Thyroid gland (tissue), 4 donors: Measurements from ENCODE around the gene ADI1.

Experiments
- CTCF ChIP-seq, 6 experiments: fragments of 200-600 bp in 3 of 6; fragments of 450-650 bp in 3 of 6; sonication (generic) in 3 of 6; IDR thresholded peaks; one replicate each; pipeline ENCODE4 v1.5.1; 2016 to 2019; ENCODE audit warnings: antibody characterized with exemption in 6 of 6, mild to moderate bottlenecking in 2 of 6, inconsistent platforms in 1 of 6, moderate library complexity in 1 of 6
- POLR2A ChIP-seq, 2 donors: fragments of 450-650 bp; IDR thresholded peaks; one replicate each; pipeline ENCODE4 v1.6.1; 2017; ENCODE audit warnings: antibody characterized with exemption in 2 of 2, mild to moderate bottlenecking in 2 of 2, moderate library complexity in 1 of 2

- TF ChIP-seq CTCF (IDR thresholded peaks at IDR 0.05), result no peak
- TF ChIP-seq POLR2A (IDR thresholded peaks at IDR 0.05), result no peak
These were observed 29.6 kb downstream of the ADI1 start for GRCh38 chr2:3489764-3490115.
